ENCODE results near the gene APBB2. TPM values are rescaled to one million over a fixed set of nuclear protein-coding genes. Genes with fewer than 3 reads are reported as not detected.

Gene APBB2
- total RNA-seq, 3 donors from 2014 or later, result 1.1 to 2.2 (median 1.2) TPM

DNA sequence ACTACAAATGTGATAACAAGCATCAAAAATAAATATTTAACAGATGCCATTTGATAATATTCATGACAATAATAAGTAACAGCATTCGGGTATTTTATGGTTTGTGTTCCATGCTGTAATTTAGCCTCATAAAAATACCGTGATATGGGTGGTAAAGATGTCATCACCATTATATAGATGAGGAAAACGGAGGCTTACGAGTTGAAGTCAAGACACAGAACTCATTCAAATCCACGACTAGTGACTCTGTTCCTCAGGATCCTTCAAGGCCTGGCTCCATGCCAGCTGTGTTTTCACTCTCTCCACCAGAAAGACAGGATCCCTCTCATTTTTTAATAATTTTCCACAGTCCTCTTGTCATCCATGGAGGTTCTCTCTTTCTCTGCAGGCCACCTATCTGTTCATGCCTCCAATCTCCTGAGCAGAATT, 94.5 kb downstream of the APBB2 start:
- Mint-ChIP-seq H3K4me3 (no peak overlapping the region), H3K36me3 (ENCODE audit: insufficient read depth) (no peaks in the 10 kb centered on the region), H3K27me3 (ENCODE audit: low read depth) (no peaks in the 10 kb centered on the region), H3K9me3 (peaks cover 1% of the 10 kb centered on the region), H3K4me1 (ENCODE audit: low read depth) (no peaks in the 10 kb centered on the region)
- DNase-seq, result no peak
- no peak for ATAC-seq

DNA sequence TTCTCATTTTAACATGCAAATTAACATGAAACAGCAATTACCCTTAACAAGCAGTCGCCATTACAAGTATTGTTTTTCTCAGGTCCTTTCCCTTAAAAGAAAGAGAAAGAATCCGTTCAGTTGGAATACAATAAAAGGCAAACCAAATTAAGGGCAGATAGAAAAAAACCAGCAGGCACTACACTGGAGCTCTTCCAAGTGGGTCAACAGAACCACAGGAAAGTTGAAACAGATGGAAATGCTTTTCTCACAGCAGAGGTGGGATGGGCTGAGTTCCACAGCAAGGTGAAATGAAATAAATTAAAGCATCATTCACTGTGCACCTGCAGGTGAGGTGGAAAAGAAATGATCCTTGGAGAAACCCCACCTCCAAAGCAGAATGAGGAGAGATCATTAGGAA, 102.6 kb downstream of the APBB2 start:
- peaks cover 3% of the 10 kb centered on the region for H3K9me3 Mint-ChIP-seq
- no peaks in the 10 kb centered on the region for H3K27me3 Mint-ChIP-seq (ENCODE audit: low read depth)
- DNase-seq (no peak), ATAC-seq (no peak)
- H3K4me1 Mint-ChIP-seq (ENCODE audit: low read depth), result no peaks in the 10 kb centered on the region
- H3K36me3 Mint-ChIP-seq (ENCODE audit: insufficient read depth), result no peaks in the 10 kb centered on the region
- no peak overlapping the region for H3K4me3 Mint-ChIP-seq

DNA sequence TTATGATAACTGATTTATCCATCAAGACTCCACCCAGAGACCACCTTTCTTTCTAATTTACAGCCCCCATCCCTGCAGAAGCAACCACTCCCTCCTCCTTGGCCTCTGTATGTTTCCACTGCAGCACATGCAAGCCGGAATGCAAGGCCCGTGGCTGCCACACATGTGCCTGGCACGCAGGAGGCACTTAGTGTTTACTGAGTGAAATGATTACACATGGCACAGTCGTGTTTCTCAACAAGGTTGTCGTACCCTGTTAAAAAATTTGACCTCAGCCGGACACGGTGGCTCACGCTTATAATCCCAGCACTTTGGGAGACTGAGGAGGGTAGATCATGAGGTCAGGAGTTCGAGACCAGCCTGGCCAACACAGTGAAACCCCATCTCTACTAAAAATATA, 104.3 kb downstream of the APBB2 start:
- H3K36me3 Mint-ChIP-seq (ENCODE audit: insufficient read depth), result no peaks in the 10 kb centered on the region
- H3K9me3 Mint-ChIP-seq, result peaks cover 3% of the 10 kb centered on the region
- H3K4me1 Mint-ChIP-seq (ENCODE audit: low read depth), result no peaks in the 10 kb centered on the region
- DNase-seq, result no peak
- no peak overlapping the region for H3K4me3 Mint-ChIP-seq
- H3K27me3 Mint-ChIP-seq (ENCODE audit: low read depth), result no peaks in the 10 kb centered on the region
- no peak for ATAC-seq

DNA sequence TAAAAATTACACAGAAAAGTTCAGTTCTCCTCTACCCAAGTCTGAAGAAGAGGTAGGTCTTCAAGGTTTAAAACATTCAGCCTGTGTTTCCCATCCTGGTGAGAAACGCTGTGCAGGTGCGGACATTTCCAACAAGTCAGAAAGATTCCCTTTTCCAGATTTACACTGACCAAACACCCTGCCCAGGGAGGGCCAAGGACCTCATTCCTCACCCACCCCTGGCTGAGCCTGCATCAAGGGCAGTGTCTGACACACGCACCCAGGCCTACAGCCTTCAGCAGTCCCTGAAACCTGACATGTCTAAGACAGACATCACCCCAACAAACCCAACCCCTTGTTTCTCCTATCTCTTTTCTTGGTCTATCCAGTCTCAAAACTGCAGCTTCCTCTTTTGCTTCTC, 105.9 kb downstream of the APBB2 start:
- no peak overlapping the region for H3K4me3 Mint-ChIP-seq
- H3K9me3 Mint-ChIP-seq, result no peaks in the 10 kb centered on the region
- no peak for ATAC-seq
- DNase-seq, result no peak
- H3K36me3 Mint-ChIP-seq (ENCODE audit: insufficient read depth), result no peaks in the 10 kb centered on the region
- no peaks in the 10 kb centered on the region for H3K27me3 Mint-ChIP-seq (ENCODE audit: low read depth)
- no peaks in the 10 kb centered on the region for H3K4me1 Mint-ChIP-seq (ENCODE audit: low read depth)

DNA sequence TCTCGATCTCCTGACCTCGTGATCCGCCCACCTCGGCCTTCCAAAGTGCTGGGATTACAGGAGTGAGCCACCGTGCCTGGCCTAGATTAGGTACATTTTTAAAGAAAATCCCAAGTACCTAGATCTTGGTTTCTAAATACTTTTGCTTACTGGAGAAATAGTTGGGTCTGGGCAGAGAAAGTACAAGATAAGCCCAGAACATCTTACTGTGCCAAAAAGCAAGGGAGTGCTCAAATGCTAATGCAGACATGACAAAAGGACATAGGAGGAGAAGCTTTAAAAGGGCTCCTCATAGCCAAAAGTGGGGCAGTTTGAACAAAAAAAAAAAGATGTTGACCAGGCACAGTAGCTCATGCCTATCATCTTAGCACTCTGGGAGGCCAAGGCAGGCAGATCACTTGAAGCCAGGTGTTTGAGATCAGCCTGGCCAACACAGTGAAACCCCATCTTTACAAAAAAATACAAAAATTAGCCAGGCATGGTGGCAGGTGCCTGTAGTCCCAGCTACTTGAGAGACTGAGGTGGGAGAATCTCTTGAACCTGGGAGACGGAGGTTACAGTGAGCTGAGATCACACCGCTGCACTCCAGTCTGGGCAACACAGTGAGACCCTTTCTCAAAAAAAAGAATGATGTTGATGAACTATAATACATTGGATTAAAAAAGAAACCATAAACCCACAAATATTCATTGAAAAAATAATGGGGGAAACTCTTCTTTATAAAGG, 107.5 kb downstream of the APBB2 start:
- Mint-ChIP-seq H3K4me1 (ENCODE audit: low read depth) (no peaks in the 10 kb centered on the region), H3K4me3 (no peak overlapping the region), H3K36me3 (ENCODE audit: insufficient read depth) (no peaks in the 10 kb centered on the region), H3K9me3 (no peaks in the 10 kb centered on the region), H3K27me3 (ENCODE audit: low read depth) (no peaks in the 10 kb centered on the region)
- ATAC-seq (no peak), DNase-seq (no peak)

DNA sequence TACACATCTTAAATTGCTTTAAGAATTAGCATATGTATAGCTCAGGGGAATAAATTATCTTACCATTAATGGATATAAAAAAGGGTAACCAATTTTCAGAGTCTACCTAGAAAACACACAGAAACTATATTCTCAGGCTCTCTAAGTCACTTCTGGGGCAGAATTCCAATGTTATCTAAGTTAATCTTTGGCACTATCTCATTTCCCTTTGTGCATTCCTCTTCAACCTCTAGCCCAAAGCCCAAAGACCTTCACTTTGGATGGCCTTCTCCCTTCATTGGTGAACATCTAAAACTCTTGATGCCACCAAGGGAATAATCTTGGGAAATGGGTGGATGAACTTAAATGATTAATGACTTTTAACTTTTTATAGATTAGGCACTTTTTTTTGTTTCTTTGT, 108.3 kb downstream of the APBB2 start:
- Mint-ChIP-seq H3K36me3 (ENCODE audit: insufficient read depth) (no peaks in the 10 kb centered on the region), H3K4me1 (ENCODE audit: low read depth) (no peaks in the 10 kb centered on the region), H3K4me3 (no peak overlapping the region), H3K9me3 (no peaks in the 10 kb centered on the region), H3K27me3 (ENCODE audit: low read depth) (no peaks in the 10 kb centered on the region)
- no peak for ATAC-seq
- no peak for DNase-seq

DNA sequence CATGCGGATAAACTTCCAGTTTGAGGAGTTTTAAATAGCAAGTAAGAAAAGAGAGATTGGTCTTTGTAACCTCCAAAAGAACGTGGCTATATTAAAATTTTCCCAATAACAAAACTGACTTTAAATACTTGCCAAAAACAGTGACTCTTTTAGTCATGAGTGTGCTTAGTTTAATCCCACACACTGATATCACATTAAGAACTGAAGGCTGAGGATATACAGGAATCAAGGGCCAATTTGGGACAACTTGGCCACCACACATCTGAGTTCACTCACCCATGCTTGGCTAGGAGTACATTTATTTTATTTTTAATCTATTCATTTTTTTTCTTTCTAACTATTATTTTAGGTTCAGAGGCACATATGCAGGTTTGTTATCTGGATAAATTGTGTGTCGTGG, 110.2 kb downstream of the APBB2 start:
- no peaks in the 10 kb centered on the region for H3K36me3 Mint-ChIP-seq (ENCODE audit: insufficient read depth)
- ATAC-seq, result no peak
- no peak for DNase-seq
- no peaks in the 10 kb centered on the region for H3K27me3 Mint-ChIP-seq (ENCODE audit: low read depth)
- no peak overlapping the region for H3K4me3 Mint-ChIP-seq
- H3K9me3 Mint-ChIP-seq, result no peaks in the 10 kb centered on the region
- H3K4me1 Mint-ChIP-seq (ENCODE audit: low read depth), result no peaks in the 10 kb centered on the region

DNA sequence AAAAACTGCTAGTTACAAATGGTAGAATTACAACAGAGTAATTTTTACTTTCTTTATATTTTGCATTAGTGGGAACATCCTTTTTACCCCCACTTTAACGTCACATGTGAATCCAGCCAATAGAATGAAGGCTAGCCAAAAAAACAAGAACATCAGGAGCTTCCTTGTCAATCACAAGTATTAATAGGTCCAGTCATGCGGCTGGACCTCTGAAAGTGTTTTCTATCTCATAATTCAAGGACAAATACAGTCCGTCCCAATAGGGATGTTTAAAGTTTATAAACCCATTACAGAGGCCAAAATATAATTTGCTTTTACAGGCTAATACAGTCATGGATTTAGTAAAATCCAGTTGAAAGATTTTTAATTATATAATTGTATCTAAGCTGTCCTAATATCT, 110.7 kb downstream of the APBB2 start:
- no peak overlapping the region for H3K4me3 Mint-ChIP-seq
- no peak for ATAC-seq
- no peaks in the 10 kb centered on the region for H3K36me3 Mint-ChIP-seq (ENCODE audit: insufficient read depth)
- H3K9me3 Mint-ChIP-seq, result no peaks in the 10 kb centered on the region
- H3K4me1 Mint-ChIP-seq (ENCODE audit: low read depth), result no peaks in the 10 kb centered on the region
- H3K27me3 Mint-ChIP-seq (ENCODE audit: low read depth), result no peaks in the 10 kb centered on the region
- DNase-seq, result no peak

DNA sequence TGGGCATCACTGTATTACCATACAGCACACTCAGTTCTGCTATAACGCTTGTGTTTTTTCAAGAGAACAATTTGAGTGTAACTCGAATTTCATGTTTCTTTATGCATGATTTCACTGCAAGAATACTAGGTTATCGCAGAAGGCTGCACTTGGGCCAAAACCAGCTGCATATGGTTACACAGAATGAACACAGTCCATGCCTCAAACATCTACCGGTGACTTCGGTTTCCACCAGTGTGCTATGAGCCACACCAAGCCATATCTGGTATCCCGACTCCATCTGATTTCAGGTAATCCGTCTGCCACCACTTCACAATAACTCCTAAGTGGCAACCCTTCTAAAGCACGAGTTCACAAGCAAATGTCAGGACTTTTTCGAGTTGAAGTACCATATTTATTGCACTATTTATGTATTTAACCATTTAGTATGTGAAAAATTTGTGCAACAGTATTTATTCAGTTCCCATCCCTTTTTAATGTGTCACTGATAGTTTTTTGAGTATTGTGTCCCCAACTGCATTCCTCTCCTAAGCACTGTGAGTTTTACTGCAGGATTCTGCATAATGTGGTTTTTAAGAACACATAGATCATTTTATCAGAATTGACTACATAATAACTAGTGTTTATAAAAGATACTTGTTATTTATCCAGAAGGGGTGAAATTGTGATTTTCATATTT, 111.8 kb downstream of the APBB2 start:
- Mint-ChIP-seq H3K27me3 (ENCODE audit: low read depth) (no peaks in the 10 kb centered on the region), H3K4me1 (ENCODE audit: low read depth) (no peaks in the 10 kb centered on the region), H3K36me3 (ENCODE audit: insufficient read depth) (no peaks in the 10 kb centered on the region), H3K9me3 (no peaks in the 10 kb centered on the region), H3K4me3 (no peak overlapping the region)
- DNase-seq (no peak), ATAC-seq (no peak)

DNA sequence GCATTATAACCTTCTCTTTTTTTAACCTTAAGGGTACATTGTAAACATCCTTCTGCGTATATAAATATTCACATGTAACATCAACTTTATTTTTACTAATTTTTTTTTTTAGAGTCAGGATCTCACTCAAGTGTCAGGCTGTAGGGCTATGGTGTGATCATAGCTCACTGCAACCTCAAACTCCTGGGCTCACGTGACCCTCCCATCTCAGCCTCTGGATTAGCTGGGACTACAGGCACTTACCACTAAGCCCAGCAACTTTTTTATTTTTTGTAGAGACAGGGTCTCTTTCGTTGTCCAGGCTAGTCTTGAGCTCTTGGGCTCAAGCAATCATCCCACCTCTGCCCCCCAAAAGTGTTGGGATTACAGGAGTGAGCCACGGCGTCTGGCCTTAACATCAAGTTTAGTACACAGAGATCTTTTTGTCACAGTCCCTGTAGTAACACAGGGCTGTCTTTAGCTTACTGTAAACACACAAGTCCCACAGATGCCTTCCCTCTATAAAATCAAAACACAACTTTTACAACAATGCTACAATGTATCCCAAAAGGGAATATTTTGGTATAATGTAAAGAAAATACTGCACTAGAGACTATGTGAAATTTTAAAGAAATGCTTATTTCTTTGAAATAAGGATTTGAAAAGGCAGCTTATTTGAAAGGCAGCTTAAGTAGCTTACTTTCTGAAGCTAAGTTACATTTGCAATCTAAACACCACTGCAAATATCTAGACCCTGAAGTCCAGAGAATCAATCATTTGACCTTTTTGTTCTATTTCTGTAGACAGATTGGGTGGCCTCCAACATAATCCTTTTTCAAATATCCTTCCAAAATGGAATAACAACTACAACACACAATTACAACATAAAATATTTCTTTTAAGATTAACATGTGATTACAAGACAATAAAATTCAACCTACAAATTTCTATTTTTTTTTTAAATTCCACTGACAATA, 116.0 kb downstream of the APBB2 start:
- H3K27me3 Mint-ChIP-seq (ENCODE audit: low read depth), result no peaks in the 10 kb centered on the region
- H3K4me3 Mint-ChIP-seq, result no peak overlapping the region
- ATAC-seq (no peak), DNase-seq (no peak)
- no peaks in the 10 kb centered on the region for H3K4me1 Mint-ChIP-seq (ENCODE audit: low read depth)
- H3K36me3 Mint-ChIP-seq (ENCODE audit: insufficient read depth), result no peaks in the 10 kb centered on the region
- H3K9me3 Mint-ChIP-seq, result no peaks in the 10 kb centered on the region

DNA sequence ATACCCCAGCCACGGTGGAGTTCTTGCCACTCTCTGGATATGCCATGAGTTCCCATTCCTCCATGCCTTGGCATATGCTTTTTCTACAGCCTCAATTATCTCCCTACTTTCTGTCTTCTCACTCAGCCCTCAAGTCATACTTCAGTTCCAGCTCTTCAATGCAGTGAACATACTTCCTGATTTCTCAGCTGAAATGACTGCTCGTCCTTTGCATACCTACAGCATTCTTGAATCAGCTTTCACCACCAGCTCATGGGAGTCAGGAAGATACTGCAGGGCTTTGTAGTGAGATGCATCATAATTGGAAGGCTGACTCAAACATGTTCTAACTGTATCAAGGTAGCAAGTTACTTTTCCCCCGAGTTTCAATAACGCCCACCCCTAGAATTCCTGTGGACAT, 118.4 kb downstream of the APBB2 start:
- Mint-ChIP-seq H3K36me3 (ENCODE audit: insufficient read depth) (no peaks in the 10 kb centered on the region), H3K4me1 (ENCODE audit: low read depth) (no peaks in the 10 kb centered on the region), H3K4me3 (no peak overlapping the region), H3K9me3 (no peaks in the 10 kb centered on the region), H3K27me3 (ENCODE audit: low read depth) (no peaks in the 10 kb centered on the region)
- ATAC-seq, result no peak
- DNase-seq, result no peak

DNA sequence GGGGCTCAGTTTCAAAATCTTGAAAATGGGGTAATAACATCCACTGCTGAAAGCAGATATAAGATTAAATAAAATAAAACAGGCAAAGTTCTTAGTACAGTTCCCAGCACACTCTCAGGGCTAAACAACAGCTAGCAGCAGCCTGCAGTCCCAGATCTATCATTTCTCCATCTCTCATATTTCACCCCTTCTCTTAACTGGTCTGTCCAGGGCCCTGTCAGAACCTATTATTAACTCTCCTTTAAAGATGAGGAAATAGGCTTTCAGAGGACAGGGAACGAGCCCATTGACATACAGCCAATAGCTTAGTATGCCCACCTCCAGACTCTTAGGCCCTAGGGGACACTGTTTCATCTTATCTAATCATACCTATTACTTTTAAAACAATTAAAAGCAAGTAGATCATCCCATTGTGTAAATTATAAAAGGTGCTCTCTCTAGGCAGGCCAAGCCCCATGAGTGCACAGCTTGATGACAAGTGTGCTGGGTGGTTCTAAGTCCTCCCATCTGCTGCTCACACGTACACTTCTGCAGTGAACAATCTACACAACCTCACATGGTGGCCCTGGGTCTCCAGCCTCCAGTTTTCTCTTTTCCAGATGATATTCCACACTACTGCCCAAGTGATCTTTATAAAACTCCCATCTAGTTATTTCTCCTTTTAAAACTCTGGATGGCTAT, 119.0 kb downstream of the APBB2 start:
- Mint-ChIP-seq H3K9me3 (no peaks in the 10 kb centered on the region), H3K4me1 (ENCODE audit: low read depth) (no peaks in the 10 kb centered on the region), H3K27me3 (ENCODE audit: low read depth) (no peaks in the 10 kb centered on the region), H3K4me3 (no peak overlapping the region), H3K36me3 (ENCODE audit: insufficient read depth) (no peaks in the 10 kb centered on the region)
- no peak for DNase-seq
- no peak for ATAC-seq

DNA sequence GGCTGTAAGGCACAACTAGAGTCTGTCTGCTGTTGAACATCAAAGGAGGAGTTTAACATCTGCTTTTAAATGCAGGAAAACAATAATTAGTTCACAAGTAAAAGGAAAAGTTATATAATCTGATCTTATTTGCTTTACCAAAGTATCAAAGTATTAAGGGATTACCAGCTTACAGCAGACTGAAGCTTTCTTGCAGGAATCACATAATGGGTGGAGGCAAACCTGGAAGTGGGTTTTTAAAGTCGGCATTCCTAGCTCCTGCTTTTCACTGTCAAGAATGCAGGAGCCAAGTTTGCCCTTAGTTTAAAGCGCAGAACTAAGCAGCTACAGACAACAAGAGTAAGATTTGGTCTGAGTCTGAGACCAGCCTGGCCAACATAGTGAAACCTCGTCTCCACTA, 122.2 kb downstream of the APBB2 start:
- Mint-ChIP-seq H3K9me3 (no peaks in the 10 kb centered on the region), H3K4me1 (ENCODE audit: low read depth) (no peaks in the 10 kb centered on the region), H3K36me3 (ENCODE audit: insufficient read depth) (no peaks in the 10 kb centered on the region), H3K4me3 (no peak overlapping the region), H3K27me3 (ENCODE audit: low read depth) (no peaks in the 10 kb centered on the region)
- ATAC-seq, result no peak
- DNase-seq, result no peak

DNA sequence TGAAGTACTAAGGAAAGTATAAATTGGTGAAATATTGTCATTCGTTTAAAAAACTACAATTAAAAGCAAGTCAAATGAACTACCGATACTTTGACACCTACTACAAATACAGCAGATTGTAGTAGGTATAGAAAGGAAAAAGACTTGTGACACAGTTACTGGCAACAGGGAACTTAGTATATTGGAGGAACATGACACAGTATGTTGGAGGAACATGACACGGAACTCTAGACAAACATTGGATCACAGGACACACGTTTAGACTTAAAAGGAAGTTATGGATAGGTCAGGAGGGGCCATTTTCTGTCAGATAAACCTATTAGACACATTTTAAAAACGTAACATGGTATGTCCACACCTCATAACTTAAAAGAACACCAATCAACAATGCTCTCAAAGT, 132.5 kb downstream of the APBB2 start:
- peaks cover 14% of the 10 kb centered on the region for H3K27me3 Mint-ChIP-seq (ENCODE audit: low read depth)
- H3K4me1 Mint-ChIP-seq (ENCODE audit: low read depth), result no peaks in the 10 kb centered on the region
- DNase-seq (no peak), ATAC-seq (no peak)
- H3K9me3 Mint-ChIP-seq, result peaks cover 10% of the 10 kb centered on the region
- no peak overlapping the region for H3K4me3 Mint-ChIP-seq
- no peaks in the 10 kb centered on the region for H3K36me3 Mint-ChIP-seq (ENCODE audit: insufficient read depth)
